ENCODE measurements around the gene SLC35E4.
"Not testable (repeated sequence)": the region's sequence is repeated elsewhere in the genome, so short reads cannot be mapped to it uniquely, and the experiment has no call there.

SLC35E4 gene, protein sequence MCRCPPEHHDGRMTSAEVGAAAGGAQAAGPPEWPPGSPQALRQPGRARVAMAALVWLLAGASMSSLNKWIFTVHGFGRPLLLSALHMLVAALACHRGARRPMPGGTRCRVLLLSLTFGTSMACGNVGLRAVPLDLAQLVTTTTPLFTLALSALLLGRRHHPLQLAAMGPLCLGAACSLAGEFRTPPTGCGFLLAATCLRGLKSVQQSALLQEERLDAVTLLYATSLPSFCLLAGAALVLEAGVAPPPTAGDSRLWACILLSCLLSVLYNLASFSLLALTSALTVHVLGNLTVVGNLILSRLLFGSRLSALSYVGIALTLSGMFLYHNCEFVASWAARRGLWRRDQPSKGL

DNA sequence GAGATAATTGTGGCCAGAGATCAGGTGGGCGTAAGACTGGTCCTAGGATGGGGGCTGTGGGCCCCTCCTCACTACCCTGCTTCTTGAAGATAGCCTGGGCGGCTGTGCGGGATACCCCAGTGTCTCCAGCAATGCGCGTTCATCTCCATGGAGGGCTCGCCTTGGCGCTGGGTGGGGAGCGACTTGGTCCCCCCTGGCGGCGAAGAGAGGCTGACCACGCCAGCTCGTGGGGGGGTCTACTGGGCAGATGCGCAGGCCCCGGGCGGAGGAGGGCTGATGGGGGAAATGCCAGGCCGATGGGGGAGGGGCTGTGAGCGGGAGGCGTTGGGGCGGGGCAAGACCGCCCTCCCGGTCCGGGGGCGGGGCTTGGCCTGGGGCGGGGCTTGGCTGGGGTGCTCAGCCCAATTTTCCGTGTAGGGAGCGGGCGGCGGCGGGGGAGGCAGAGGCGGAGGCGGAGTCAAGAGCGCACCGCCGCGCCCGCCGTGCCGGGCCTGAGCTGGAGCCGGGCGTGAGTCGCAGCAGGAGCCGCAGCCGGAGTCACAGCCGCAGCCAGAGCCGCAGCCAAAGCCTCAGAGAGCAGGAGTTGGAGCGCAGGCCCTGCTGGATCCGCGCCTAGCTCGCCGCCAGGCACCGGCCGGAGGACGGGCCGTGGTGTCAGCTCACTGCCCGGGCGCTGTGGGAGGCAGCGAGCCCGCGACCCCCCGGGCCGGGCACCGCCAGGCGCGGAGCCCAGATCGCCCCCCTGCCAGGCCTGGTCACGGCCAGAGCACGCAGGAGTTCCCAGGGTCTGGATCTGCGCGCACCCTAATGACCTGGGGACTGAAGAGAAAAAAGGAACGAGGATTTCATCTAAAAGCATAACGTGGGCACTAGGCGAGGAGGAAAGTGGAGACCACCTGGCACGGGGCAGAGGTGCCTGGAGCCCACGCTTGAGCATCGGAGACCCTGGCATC is at the start of gene SLC35E4:
SLC35E4 (plus strand) TSS at position 509 of the 953 bp plus-strand sequence. CDS start 670 bp downstream, outside the sequence.
- DNase-seq = peak; percentile 89

DNA sequence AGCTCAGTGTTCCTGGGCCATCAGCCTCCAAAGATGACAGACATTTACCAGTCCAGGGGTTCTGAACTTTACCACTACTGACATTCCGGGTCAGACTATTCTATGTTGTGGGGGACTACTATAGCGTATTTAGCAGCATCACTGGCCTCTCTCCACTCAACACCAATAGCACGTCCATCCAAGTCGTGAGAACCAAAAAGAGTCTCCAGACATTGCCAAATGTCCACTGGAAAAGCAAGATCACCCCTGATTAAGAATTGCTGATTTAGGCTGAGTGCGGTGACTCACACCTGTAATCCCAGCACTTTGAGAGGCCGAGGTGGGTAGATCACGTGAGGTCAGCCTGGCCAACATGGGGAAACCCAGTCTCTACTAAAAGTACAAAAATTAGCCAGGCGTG is 49.2 kb upstream of the SLC35E4 start:
- no peak for DNase-seq

DNA sequence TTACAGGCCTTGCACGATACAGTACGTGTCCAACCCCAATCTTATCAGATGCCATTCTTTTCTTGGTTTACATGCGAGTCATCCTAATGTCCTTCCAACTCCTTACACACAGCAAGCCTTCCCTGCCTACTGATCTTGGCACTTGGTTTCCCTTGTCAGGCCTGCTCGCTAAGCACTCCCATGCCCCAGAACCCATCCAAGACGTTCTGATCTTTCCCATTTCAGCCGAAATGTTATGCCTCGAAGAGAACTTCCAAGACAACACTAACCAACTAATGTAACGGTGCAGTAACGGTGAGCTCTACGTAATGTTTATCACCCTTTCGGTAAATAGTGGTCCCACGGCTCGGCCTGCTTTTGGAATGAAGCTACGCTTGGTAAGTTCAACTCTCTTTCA is 44.4 kb upstream of the SLC35E4 start:
- no peak for DNase-seq

DNA sequence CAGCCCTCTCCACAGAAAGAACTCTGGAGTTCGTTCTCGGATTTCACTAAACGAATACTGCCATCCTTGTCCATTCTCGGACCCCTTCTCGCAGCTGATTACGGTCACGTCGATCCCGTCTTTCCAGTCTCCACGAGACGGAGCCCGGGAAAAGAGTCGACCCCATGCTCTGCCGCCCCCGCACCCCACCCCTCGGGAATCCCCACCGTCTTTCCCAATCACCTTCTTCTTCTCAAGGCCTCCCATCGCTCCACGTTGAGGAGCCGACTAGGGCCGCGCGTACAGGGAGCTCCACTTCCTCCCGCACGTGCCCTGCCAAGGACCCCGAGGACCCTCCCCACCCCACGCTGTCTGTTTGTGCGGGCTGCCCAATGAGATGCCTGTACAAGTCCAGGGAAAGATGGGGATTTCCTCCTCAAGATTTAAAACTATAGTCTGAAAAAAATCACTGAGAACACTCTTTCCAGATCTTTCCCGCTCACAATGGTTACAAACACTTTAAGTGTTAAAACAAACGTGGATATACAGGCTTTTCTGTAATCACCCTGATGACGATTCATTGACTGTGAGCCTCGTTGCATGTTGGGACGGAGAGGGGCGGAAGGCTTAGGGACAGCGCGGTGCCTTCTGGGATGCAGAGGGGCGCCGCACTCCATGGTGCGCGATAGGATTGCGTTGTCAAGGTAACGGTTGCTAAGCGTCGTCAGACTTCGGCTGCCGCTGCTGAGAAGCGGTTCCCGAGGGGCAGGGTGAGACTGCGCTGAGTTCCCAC is 43.8 kb upstream of the SLC35E4 start, which contains the start of gene PES1:
PES1 (minus strand) TSS at position 323 of the 772 bp plus-strand sequence; CDS start at position 246, 77 bp downstream.
- peak; percentile 99 for DNase-seq

DNA sequence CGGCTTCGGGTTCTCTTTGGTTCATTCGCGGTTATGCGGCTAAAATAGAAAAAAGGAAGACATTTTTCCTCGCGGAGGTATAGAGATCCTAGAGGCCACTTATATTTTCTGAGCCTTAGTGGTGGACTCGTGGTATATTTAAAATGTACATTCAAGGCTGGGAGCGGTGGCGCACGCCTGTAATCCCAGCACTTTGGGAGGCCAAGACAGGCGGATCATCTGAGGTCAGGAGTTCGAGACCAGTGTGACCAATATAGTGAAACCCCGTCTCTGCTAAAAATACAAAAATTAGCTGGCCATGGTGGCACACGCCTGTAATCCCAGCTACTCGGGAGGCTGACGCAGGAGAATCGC is 43.2 kb upstream of the SLC35E4 start:
- not testable (repeated sequence) for DNase-seq

DNA sequence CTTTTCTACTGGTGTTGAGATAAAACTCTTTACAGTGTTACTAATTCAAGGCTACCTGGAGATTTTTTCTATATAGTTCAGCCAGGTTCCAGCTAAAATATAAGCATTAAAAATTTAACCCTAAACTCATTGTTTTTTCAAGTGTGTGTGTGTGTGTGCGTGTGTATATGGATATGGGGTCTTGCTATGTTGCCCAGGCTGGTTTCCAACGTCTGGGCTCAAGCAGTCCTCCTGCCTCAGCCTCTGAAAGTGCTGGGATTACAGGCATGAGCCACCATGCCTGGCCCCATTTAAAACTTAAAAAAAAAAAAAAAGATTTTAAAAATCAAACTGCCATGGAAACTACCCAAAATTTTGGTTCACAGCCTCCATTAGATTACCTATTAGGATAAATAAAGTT is 39.4 kb upstream of the SLC35E4 start:
- no peak for DNase-seq

DNA sequence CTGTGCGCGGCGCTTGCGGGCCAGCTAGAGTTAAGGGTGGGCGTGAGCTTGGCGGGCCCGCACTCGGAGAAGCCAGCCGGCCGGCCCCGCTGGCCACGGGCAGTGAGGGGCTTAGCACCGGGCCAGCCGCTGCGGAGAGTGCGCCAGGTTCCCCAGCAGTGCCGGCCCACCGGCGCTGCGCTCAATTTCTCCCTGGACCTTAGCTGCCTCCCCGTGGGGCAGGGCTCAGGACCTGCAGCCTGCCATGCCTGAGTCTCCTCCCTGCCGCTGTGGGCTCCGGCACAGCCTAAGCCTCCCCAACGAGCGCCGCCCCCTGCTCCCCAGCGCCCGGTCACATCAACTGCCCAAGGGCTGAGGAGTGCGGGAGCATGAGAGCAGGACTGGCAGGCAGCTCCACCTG is 38.7 kb upstream of the SLC35E4 start:
- DNase-seq = no peak

DNA sequence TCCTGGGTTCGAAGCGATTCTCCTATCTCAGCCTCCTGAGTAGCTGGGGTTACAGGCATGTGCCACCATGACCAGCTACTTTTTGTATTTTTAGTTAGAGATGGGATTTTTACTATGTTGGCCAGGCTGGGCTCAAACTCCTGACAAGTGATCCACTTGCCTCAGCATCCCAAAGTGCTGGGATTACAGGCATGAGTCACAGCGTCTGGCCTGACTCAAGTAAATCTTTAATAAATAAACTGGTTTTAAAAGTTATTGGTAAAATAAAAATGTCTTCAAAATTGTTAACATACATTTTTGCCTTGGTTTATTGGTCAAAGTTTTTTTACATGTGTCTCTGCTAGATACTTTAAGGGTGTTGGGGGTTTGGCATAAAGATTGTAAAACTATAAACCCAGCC is 36.6 kb upstream of the SLC35E4 start:
- no peak for DNase-seq

DNA sequence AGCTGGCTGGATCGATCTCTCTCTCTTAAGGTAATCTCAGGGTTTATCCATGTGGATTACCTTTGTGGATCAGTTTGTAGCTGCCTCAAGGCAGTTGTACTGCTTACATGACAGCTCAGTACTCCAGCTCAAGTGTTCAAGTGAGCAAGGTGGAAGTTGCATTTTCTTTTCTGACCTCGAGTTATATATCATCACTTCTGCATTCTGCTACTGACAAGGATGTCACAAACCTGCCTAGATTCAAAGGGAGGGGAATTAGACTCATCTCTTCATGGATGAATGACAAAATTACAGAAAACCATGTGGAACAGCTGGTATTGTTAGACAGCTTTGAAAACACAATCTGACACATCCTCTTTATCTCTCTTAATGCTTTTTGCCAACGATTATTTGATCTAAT is 34.7 kb upstream of the SLC35E4 start:
- no peak for DNase-seq

DNA sequence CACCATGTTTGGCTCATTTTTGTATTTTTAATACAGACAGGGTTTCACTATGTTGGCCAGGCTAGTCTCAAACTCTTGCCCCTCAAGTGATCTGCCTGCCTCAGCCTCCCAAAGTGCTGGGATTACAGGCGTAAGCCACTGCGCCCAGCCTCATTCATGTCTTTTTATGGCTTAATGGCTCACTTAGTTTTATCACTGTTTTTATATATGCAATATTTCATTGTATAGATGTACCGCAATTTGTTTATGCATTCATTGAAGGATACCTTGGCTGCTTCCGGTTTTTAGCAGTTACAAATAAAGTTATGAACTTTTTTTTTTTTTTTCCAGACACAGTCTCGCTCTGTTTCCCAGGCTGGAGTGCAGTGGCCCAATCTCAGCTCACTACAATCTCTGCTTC is 34.1 kb upstream of the SLC35E4 start:
- DNase-seq = no peak

DNA sequence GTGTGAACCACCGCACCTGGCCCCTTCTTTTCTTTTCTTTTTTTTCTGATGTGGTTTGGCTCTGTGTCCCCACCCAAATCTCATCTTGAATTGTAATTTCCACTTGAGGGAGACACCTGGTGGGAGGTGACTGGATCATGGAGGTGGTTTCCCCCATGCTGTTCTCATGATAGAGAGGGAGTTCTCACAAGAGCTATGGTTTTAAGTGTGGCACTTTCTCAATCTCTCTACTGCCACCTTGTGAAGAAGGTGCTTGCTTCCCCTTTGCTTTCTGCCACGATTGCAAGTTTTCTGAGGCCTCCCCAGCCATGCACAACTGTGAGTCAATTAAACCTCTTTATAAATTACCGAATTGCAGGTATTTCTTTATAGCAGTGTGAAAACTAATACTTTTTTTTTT is 33.5 kb upstream of the SLC35E4 start:
- no peak for DNase-seq

DNA sequence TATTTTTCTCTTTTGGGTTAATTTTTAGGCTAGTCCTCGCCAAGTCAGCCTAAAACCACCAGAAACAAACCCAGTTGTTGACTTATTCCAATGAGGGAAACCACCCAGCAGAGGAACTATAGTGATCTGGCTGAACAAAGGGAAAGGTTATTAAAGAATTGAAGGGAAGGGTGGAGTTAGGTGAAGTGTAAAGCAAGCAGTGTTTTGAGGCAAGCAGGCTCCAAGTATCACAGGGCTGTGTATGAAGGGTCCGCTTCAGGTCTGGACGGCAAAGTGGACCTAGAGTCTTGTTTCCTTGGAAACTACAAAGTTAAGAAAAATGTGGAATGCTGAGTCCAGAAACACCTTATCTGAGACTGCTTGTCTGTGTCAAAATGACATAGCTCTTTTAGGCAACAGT is 31.8 kb upstream of the SLC35E4 start:
- no peak for DNase-seq

DNA sequence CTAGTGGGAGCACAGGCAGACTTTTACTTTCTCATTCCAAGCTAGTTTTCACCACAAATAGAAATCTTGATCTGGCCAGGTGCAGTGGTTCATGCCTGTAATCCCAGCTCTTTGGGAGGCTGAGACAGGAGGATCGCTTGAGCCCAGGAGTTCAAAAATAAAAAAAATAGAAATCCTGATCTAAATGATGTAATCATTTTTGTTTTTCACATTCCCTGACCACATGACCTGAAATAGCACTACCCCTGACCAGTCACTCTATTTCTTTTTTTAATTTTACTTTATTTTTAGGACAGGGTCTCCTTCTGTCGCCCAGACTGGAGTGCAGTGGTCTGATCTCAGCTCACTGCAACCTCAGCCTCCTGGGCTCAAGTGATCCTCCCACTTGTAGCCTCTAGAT is 30.9 kb upstream of the SLC35E4 start:
- no peak for DNase-seq

DNA sequence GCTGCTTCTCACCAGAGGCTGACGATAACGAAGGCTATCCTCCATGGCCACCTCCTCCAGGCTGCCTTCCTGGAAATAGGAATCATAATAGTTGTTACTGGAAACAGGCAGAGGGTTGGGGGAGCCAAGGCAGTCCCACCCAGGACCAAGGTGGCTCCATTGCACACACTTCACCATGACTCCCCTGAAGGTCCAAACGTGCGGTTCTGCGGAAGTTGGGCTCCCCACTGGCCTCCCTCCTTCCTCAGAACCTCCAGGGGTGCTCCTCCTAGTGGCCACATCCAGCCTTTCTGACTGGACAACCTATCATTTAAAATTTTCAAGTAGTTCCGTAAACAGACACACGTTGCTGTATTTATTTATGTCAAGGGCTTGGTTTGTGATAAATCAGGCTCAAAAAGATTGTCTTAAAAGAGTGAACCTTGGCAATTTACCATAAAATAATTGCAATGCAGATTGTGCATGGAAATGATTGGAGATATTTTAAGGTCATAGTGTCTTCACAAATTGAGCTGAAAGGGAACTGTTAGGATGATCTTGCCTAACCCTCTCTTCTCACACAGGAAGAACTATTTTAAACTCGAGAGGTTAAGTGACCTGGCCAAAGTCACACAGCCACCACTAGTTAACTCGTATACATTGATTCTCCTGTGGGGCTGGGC is 30.0 kb upstream of the SLC35E4 start:
- DNase-seq = no peak

DNA sequence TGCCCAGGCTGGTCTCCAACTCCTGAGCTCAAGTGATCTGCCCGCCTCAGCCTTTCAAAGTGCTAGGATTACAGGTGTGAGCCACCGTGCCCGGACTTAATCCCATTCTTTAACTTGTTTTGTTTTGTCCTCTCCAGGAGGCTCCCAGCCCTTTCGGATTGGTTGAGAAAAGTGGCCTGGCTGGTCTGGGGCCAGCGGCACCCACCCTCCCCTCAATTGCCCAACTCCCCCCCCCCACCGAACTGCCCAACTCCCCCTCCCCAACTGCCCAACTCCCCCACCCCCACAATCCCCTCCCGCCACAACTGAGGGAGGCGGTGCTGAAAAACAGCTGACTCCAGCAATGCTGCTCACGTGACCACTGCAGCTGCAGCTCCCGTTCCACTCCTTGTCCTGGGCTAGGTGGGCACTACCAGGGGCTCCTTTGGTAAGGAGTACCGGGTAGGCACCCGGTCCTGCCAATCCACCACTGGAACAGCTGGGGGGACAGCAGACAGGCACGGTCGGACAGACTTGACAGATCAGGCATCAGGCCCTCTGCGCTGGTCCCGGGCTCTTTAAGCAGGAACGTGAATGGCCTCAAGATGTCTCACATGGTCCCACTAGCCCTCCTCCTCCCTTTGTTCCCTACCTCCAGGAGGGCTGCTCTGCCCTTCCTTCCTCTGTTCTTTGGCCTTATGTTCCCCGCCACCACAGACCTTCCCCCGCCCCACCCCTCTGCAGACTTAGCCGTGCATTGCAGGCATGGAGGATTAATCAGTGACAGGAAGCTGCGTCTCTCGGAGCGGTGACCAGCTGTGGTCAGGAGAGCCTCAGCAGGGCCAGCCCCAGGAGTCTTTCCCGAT is 28.9 kb upstream of the SLC35E4 start, which contains the start of gene TCN2:
TCN2 (plus strand) TSS at position 720 of the 845 bp plus-strand sequence. CDS start 158 bp downstream, outside the sequence.
- DNase-seq = peak; percentile 51

DNA sequence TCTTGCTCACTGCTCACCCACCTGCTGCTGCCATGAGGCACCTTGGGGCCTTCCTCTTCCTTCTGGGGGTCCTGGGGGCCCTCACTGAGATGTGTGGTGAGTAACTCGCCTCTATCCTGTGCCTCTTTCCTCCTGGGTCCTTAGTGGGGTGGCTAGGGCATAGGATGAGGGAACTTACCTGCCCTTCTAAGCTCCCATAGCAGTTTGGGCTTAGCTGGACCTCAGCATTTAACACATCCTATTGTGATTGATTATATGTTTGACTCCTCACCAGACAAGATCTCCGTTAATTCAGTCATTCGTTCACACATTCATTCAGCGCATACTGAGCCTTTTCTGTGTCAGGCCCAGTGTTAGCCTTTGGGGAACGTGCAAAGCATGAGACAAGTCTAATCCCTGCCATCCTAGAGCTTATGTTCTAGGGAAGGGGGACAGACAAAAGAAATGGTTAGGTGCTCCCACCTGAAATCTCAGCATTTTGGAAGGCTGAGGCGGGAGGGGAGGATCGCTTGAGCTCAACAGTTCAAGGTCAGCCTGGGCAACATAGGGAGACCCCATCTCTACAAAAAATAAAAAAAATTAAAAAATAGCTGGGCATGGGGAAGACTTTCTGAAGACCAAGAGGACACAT is 28.2 kb upstream of the SLC35E4 start:
- DNase-seq = no peak

DNA sequence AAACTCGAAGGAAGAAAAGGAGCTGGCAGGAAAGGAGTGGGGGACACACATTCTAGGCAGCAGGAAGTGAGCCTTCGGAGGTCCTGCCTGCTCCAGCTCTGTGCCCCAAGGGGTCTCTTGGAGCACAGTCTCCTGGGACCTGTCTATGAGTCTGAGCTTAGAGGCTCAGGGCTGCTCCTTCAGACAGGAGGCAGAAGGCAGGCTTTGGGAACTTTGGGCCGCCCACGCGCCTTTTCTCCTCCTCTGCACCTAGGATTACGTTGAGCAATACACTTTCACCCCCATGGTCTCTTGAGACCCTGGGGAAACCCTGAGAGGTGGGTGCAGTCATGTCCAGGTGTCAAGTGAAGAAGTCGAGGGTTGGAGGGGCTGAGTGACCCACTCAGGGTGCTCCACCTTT is 27.6 kb upstream of the SLC35E4 start:
- DNase-seq = no peak

DNA sequence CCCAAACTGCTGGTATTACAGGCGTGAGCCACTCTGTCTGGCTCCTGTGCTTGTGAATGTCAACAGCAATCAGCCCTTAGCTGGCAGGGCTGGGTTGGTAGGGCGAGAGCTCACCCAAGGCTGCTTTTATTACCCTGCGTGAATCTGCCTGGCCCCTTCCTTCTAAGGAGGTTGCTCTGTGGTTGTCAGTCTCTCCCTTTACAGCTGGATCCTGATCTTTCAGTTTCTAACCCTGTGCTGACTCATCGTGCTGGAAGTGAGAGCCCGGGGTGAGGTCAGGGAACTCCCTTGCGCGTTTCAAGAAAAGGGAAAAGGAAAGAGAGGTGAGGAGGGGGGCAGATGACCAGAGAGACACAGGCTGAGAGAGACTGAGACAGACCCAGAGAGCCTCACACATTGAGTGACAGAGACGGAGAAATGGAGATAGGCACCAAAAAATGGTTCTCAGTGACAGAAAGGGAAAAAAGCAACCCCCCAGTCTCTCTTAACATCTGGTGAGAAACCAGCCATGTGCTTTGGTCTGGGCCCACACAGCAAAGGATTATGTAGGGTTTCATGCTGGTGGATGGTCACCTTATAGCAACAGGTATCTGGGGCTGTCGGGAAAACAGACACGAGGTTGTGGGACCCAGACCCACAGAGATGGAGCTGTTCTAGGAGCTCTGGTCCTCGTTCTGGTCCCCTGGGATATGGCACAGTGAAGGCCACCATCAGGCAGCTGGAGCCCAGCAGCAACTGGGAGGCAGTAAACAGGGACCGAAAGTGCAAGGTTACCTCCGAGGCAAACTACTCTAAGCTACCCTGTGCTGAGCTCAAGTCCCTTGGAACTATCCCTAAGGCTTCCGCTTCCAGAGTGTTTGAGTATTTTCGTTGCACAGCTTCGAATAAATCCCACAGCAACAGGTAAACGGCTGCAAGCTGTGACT is 26.1 kb upstream of the SLC35E4 start:
- DNase-seq = no peak

DNA sequence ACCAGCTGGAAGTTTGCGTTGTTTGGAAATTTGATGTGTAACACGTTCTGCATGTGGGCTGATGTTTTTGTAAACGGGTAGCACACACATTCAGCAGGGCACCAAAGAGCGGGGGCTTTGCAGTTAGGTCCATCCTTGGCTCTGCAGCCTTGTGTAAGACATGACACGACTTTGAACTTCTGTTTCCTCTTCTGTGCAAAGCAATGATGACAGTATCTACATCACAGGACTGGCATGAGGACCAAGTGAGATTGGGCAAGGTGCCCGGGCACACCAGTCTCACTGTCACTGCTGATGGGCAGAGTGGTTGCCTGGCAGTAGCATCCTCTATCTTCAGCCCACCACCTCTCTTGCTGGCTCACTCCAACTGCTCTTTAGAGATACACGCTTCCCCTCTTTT is 25.3 kb upstream of the SLC35E4 start:
- DNase-seq = no peak

DNA sequence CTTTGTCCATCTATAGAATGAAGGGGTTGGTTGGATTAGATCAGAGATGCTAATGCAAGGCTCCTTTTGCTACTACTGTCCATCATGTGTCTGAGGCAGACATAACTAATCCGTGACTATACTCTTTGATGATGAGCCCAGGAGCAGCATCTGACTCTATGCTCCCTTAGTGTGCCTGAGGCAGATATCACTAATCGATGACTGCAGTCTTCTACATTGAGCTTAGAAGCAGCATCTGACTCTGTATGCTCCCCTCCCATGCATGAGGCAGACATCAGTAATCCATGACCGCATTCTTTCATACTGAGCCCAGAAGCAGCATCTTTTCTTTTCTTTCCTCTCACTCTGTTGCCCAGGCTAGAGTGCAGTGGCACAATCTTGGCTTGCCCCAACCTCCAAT is 24.4 kb upstream of the SLC35E4 start:
- DNase-seq = no peak
